Right lung (tissue), 5 donors: Measurements from ENCODE around the gene WWOX. TPM values are rescaled to one million over a fixed set of nuclear protein-coding genes. Genes with fewer than 3 reads are reported as not detected.

Experiments used
- DNase-seq, 2 donors: peaks; one replicate each; pipeline ENCODE4 v3.0.0-alpha.2; 2013
- polyA plus RNA-seq, 5 donors: library from polyadenylated mRNA; unstranded; fragments of 120-200 nt; gene quantifications; one replicate each; pipeline versions ENCODE4 v1.2.1 to v1.2.3, GENCODE V29; 2013; ENCODE audit warnings: inconsistent platforms in 1 of 5, low replicate concordance in 1 of 5; ENCODE audit not compliant: insufficient read length in 5 of 5, insufficient read depth in 1 of 5

The WWOX gene
- polyA plus RNA-seq, 5 donors = 29.3 to 41.5 (median 32.3) TPM

DNA sequence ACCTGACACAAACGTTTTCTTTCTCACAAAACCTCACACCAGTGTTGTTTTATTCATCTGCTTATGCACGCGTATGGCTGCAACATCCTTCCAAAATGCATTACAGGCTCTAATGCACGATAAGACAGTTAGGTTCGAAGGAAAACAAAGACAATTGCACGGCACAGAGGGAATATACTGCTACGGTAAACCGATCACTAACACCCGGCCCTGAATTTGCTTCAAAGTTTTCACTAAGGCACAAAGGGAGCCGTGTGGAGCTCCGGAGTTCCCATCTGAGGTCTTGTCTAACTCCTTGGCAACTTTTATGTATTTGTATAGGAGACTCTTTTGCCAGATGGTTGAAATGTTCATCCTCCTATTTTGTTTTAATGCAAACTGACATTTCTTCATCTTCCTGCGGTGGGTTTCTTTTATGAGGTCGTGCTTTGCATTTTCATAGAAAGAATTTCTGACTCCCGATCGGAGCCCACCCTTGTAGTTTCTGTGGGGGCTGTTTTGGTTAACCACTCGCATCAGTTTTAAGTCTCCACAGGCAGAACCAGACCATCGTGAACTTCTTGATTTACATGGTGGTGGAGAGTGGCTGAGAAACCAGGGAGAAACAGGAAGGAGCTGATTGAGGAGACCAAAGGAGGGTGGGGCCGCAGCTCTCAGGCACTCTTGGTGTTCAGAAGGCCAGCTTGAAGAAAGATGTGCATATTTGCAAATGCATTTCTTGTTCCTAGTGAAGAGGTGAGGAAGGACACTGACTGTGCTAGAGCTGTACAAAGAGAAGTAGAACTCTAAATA, 984.2 kb downstream of the WWOX start:
- no peak for DNase-seq

DNA sequence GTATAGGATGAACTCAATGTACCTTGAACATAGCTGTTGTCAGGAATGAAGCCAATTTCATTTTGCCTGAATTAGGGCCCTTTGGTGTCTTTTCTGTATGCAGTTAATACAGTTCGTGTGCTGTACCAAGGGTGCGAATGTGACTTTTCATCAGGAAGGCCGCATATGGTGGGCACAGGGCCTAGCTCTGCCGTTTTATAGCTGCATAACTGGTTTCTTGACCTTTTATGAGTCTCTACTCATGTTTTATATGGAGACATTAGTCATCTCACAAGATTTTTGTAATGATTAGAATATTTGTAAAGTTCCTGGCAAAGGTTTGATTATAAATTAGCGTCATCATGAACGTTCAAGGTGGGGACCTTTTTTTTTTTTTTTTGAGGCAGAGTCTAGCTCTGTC, 989.5 kb downstream of the WWOX start:
- no peak for DNase-seq

DNA sequence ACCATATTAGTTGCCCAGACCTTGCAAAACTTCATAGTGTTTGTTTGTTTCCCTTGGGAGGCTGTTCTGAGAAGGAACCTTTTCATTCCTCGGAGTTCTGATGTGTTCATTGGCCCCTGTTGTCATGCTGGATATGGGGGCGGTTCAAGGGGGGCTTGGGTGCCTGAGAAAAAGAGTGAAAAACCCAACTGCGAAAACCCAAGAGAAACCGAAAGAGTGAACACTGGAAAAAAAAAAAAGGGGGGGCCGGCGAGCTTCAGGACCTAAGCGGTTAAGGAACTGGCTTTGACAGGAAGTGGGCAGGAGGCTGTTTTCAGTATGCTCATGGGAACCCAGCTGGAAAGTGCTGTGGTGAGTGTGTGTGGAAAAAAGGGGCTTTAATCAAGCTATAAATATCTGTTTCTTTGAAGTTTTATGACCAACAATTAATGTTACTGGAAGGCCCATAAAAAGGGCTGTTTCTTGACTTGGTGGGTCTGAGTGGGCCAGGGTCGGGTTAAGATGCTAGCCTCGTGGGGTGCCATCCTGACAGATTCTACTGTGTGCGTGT, 990.4 kb downstream of the WWOX start:
- peak in 1 of 2 donors; percentile 36 for DNase-seq

DNA sequence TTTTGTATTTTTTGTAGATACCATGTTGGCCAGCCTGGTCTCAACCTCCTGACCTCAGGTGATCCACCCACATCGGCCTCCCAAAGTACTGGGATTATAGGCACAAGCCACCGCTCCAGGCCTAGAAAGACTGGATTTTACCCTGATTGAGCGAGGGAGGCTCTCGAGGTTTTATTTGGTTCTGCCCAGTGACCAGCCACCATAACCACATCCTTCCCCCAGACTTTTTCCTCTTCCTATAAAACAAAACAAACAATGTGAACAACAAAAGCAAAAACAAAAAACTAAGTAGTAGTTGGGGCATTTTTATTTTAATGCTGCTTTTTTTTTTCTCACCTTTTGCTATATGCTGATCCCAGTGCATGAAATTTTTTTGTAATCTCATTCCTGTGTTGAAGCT, 991.5 kb downstream of the WWOX start:
- DNase-seq = no peak

DNA sequence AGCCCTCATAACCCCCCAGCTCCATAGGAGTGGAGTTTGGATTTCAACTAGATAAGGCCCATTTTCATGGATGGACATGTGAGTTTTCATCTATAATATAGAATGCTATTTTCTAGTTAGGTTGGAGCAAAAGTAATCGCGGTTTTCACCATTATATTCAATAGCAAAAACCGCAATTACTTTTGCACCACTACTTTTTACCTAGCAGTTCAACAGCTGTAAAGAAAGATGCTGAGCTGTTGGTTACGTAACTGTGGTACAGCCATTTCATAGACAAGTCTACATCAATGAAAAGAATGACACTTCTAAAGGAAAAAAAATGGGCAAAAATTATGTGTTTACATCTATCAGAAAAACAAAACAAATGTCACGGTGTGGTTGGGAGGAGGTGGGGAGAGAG, 993.4 kb downstream of the WWOX start:
- no peak for DNase-seq

DNA sequence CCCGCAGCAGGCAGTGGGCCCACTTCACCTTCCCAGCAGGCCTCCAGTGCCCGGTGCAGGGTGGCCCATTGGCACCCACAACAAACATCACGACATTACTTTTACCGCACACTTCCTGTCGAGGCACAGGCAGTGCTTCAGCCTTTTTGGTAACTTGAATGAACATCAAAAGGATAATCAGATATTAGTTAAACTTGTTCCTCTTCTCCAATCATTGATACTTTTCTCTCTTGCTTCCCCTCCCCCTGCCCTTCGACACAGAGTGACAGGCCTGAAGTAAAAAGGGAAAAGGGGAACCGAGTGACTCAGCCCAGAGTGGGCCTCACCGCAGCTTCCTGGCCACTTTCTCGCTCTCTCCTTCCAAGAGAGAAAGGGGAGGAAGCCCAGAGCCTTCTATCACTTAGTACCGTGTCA, 994.1 kb downstream of the WWOX start:
- DNase-seq = no peak

DNA sequence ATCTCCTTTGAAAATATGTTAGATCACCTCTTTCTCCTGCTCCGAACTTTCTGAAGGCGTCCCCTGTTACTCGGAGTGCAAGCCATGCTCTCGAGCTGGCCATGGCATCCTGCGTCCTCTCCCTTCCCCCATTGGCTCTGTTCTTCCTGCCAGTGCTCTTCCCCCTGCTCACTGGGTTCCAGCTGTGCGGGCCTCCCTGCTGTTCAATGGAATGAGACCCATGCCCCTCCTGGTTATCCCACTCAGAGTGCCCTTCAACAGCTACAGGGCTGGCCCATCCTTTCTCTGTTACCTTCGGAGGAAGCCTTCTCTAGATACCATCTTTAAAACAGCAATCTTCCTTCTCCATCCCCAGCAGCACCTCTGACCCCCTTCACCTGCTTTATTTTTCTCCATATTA, 996.8 kb downstream of the WWOX start:
- no peak for DNase-seq

DNA sequence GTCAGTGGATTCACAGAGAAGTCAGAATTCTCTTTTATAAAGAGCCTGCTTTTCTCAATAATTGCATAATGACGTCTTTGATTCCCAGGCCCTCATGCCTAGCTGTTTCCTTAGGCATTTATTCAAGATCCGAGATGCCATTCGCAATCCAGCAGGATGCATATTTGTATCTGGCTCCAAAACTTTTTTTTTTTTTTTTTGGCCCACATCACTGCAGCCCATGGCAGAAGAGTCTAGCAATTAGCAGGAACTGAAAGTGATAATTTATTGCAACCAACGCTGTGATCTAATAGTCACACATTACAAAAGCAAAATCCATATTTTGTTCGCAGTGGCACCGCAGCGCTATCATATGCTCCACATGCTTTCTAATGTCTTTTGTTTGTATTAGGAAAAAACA, 997.7 kb downstream of the WWOX start:
- DNase-seq = no peak

DNA sequence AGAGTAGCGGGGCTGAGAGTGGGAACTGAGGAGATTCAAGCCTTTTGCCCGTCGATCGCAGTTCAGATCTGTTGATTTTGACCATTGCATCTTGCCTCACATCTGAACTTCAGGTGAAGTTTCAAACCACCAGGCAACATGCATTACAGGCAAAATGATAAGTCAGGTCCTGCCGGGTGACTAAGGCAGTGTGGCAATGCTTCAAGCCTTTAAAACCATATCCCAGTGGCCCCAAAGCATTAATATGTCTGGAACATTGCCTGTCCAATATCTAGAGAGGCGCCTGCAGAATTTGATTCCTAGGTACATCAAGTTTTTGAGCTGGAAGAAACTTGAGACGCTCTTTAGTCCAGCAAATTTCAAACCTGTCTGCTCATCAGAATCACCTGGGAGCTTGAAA, 998.3 kb downstream of the WWOX start:
- no peak for DNase-seq

DNA sequence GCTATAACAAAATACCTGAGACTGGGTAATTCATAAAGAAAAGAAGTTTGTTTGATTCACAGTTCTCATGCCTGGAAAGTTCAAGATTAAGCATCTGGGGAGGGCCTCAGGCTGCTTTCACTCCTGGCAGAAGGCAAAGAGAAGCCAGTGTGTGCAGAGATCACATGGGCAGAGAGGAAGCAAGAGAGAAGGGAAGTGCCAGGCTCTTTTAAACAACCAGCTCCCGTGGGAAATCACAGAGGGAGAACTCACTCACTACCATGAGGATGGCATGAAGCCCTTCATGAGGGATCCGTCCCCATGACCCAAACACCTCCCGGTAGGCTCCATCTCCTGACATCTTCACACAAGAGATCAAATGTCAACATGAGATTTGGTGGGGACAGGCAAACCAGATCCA, 999.5 kb downstream of the WWOX start:
- no peak for DNase-seq

DNA sequence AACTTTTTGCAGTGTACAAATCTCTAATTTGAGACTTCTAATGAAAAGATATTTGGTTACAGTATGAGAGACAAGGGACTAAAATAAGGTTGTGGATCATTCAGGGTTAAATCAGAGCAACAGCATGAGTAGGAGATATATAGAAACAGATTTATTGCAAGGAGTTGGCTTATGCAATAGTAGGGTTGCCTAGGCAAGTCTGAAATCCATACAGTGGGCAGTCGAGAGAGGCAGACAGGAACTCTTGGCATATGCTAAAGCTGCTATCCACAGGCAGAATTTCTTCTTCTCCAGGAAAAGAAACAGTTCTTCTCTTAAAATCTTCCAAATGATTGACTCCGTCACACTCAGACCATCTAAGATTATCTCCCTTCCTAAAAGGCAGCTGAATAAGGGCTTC, 1000.3 kb downstream of the WWOX start:
- DNase-seq = no peak

DNA sequence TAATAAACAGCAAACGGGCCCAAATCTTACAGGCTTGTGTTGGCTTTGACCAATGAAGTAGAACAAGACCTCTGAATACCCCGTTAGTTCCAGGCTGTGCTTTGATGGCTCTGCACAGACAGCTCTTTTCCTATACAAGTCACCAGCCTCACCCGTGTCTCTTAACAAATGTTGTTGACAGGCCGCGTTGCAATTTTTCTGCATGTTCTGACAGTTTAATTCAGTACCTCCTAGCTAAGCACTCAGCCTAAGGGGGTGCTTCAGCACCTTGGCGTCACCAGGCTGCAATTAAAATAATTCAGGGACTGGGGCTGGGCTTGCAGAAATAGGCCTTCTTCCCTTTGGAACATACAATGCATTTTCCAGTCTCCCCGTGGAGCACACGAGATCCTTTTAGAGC, 1001.0 kb downstream of the WWOX start:
- DNase-seq = no peak

DNA sequence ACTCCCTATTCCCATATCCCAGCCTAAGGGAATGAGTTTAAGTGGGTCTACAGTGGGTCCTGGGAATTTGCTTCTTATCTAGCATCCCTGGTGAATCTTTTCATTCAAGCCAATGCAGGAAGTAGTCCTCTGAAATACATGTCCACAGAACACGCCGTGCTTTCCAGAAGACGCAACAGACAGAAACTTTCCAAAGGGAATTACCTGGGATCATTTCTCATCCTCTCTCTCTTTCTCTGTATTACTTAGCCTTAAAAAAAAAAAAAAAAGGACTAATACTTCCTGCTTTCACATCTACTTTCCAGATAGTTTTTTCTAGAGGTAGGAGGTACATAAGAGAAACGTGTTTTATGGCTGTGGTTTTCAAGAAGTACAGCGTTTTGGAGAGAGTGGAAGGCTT, 1002.0 kb downstream of the WWOX start:
- DNase-seq = no peak

DNA sequence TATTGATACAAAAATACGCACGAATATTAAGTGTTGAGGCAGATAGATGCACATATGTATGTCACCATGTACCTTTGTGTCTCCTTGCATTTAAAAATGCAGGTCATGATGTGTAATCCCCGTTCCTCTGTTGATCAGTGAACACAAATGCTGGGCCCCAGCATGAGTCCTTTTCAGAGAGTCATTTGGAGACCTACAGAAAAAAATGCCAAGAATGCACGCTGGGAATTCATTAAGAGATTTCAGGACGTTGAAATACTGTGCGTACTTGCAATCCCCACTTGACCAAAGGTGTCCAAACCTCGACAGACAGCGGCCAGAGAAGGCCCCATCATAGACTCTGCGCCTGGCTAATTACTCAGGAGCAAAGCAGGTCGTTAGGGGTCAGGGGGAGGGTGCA, 1005.1 kb downstream of the WWOX start:
- no peak for DNase-seq

DNA sequence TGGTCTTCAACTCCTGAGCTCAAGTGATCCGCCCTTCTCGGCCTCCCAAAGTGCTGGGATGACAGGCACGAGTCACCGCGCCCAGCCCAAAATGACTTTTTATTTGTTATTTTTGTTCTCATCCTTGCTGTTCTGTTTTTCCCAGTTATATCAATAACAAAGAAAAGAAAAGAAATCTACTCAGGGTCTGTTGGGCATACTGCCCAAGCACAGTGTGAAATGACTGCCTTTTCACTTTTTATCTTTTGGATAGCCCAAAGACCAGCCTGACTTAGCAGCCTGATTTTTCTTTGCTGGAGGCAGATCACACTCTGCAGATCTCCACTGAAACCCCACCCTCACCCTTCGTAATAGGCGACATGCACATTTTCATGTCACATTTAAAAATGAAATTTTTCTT, 1007.8 kb downstream of the WWOX start:
- DNase-seq = no peak

DNA sequence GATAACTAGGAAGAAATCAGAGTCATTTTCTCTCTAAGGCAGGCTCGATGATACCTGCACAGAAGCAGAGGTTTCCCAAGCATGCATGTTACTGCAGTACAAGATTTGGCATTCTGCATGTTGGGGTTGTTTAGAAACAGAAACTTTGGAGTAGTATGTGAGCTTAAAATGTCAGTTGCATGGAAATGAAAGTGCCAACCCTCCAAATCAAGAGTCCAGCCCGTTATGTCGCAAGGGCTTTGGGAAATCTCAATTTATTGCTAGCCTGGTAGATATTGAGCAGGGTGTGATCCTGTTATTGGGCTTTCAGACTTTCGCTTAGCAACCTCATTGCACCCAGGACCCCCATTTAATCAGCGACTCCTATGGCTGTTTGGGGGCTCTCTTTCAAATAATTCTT, 1010.3 kb downstream of the WWOX start:
- DNase-seq = no peak

DNA sequence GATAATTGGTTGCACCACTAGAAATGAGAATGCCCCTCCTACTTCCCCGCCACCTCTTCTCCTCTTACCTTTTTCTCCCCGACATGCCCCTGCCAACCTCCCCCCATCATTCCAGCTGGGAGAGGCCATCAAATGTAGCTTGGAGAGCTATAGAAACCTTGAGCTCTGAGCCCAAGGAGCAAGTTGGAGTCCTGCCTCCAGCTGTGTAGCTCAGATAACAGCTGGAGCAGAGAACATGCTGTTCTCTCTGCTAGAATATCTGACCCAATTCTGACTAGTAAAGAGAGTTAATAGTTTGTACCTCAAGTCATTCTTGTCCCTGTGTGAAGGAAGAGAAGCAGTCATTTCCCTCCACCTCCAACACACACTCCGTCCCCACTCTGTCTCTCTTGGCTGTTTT, 1010.8 kb downstream of the WWOX start:
- no peak for DNase-seq

DNA sequence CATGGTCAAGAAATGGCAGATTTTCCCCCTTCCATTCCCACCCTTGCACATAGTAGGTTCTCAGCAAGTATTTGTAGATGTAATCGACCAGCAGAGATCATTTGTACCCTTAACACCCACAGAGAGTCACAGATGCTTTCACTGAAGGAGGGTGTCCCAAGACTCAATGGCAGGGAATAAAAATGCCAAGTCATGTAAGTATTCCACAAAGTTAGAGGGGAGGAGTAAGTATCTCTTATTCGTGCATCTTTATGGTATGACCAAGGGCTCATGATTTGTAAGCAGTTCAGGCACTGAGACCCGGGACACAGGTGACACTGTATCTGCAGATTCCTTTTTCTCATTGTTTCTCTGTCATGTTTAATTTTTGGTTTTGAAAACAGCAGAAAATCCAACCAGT, 1011.5 kb downstream of the WWOX start:
- DNase-seq = no peak

DNA sequence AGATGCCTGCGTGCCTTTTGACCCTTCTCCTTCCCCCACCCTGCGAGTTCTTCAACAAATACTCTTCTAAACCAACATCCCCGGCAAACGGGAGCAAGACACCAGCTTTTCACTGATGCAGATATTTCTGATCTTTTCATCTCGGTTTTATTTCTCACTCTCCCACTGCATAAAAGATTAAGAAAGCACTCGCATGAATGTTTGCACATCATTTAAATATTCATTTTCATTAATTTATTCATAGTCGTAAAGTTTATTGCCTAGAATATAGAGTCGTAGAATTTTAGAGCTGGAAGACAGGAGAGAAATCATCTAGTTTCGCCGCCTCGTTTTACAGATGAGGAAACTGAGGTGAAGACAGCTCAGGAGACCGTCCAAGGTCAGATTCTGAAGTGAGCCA, 1013.0 kb downstream of the WWOX start:
- no peak for DNase-seq

DNA sequence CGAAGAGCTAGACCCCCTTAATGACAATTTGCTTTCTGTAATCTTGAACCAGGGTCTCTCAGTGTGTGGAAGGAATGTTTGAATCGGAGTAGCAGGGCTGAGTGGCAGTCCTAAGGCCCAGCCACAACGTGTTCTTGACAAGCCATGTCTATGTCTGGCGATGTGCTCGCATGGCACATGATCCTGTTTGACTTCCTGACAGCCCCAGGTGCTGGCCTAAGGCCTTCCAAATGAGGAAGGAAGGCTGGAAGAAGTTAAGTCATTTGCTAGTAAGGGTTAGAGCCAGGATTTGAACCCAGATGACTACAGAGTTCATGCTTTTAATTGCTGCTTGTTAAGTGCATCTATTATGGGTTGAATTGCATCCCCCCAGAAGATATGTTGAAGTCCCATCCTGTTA, 1014.4 kb downstream of the WWOX start:
- no peak for DNase-seq

DNA sequence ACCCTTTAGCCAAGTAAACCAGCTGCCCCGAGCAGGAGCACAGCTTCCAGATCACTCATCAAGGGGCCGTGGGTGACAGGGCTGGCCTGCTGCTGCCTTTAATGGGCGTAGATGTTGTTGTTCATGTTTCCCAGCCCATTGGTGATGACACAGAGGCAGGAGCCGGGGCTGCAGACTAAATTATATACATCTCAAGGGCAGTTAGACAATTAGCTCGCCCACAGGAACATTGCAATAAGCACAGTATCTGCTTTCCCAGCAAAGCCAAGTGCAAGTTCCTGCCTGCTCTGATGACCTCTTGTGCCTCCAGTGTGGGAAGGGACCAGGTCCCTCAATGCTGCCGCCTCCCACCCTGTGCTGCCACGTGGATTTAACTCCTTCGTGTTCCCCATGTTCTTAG, 1015.3 kb downstream of the WWOX start:
- no peak for DNase-seq

DNA sequence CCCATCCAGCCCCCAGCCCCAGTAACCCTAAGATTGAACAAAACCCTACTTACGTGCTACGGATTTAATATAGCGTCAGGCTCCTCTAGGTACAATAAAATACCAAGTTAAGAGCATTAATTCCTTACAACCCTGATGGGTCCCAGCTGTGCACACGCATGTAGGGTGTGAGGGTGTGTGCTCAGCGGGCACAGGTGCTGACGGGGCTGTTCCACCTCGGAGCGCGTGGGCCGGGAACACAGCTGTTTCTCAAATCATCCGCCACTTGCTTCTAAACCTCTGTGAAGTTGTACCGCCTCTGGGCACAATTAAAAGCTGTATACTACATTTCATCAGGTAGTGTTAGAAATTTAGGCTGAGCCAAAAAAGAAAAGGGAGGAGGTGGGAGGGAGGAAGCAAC, 1022.5 kb downstream of the WWOX start:
- no peak for DNase-seq

DNA sequence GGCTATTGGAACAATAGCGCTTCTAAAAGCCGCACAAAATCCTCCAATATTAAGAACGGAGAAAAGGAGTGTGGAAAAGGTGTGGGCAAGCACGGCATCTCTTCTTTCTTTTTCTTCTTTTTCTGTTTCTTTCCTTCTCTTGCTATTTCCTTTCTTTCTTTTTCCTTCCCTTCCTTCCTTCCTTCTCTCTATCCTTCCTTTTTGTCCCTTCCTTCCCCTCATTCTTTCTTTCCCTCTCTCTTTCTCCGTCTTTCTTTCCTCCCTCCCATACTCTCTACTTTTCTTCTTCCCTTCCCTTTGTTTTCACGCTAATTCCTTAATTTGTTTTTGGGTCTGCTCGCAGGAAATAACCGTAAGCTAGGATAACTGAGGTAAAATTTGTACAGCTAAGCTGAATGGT, 1022.9 kb downstream of the WWOX start:
- DNase-seq = no peak
